ENCODE measurements around the gene DOK5. TPM values are rescaled to one million over a fixed set of nuclear protein-coding genes. Genes with fewer than 3 reads are reported as not detected.

The DOK5 gene
- total RNA-seq, 6 experiments from 2014 or later, result 0.14 TPM; not detected in 5

- no peaks in the 10 kb centered on the region for H3K27me3 Mint-ChIP-seq (ENCODE audit: insufficient read depth)
- no peak for DNase-seq
- H3K9me3 Mint-ChIP-seq, result peaks cover 18% of the 10 kb centered on the region
- H3K36me3 Mint-ChIP-seq (ENCODE audit: low read depth), result no peaks in the 10 kb centered on the region
- no peak overlapping the region for H3K27ac Mint-ChIP-seq
- TF ChIP-seq CTCF (IDR thresholded peaks at IDR 0.05), result no peak
- no peak overlapping the region for H3K4me3 Mint-ChIP-seq
- H3K4me1 Mint-ChIP-seq (ENCODE audit: low read depth), result no peaks in the 10 kb centered on the region
Measured at GRCh38 chr20:54512694-54513093, 37.3 kb downstream of the DOK5 start.

- H3K27me3 Mint-ChIP-seq (ENCODE audit: insufficient read depth), result no peaks in the 10 kb centered on the region
- no peak overlapping the region for H3K4me3 Mint-ChIP-seq
- H3K4me1 Mint-ChIP-seq (ENCODE audit: low read depth), result no peaks in the 10 kb centered on the region
- no peak for TF ChIP-seq CTCF (IDR thresholded peaks at IDR 0.05)
- H3K27ac Mint-ChIP-seq, result no peak overlapping the region
- peaks cover 16% of the 10 kb centered on the region for H3K9me3 Mint-ChIP-seq
- no peaks in the 10 kb centered on the region for H3K36me3 Mint-ChIP-seq (ENCODE audit: low read depth)
- DNase-seq, result no peak
Measured at GRCh38 chr20:54514028-54514607, 38.7 kb downstream of the DOK5 start.

- no peak for DNase-seq
- H3K9me3 Mint-ChIP-seq, result peaks cover 13% of the 10 kb centered on the region
- H3K27me3 Mint-ChIP-seq (ENCODE audit: insufficient read depth), result no peaks in the 10 kb centered on the region
- TF ChIP-seq CTCF (IDR thresholded peaks at IDR 0.05), result no peak
- no peaks in the 10 kb centered on the region for H3K4me1 Mint-ChIP-seq (ENCODE audit: low read depth)
- H3K4me3 Mint-ChIP-seq, result no peak overlapping the region
- no peaks in the 10 kb centered on the region for H3K36me3 Mint-ChIP-seq (ENCODE audit: low read depth)
- no peak overlapping the region for H3K27ac Mint-ChIP-seq
Measured at GRCh38 chr20:54515793-54516628, 40.6 kb downstream of the DOK5 start.

GRCh38 chr20:54517241-54517975, 42.0 kb downstream of the DOK5 start:
- Mint-ChIP-seq H3K27ac (no peak overlapping the region), H3K9me3 (peaks cover 17% of the 10 kb centered on the region), H3K4me3 (no peak overlapping the region), H3K27me3 (ENCODE audit: insufficient read depth) (no peaks in the 10 kb centered on the region), H3K36me3 (ENCODE audit: low read depth) (no peaks in the 10 kb centered on the region), H3K4me1 (ENCODE audit: low read depth) (no peaks in the 10 kb centered on the region)
- no peak for TF ChIP-seq CTCF (IDR thresholded peaks at IDR 0.05)
- no peak for DNase-seq

GRCh38 chr20:54524849-54525248, 49.5 kb downstream of the DOK5 start:
- DNase-seq, result no peak
- Mint-ChIP-seq H3K4me3 (no peak overlapping the region), H3K9me3 (peaks cover 37% of the 10 kb centered on the region), H3K27me3 (ENCODE audit: insufficient read depth) (no peaks in the 10 kb centered on the region), H3K36me3 (ENCODE audit: low read depth) (no peaks in the 10 kb centered on the region), H3K27ac (no peak overlapping the region), H3K4me1 (ENCODE audit: low read depth) (no peaks in the 10 kb centered on the region)
- no peak for TF ChIP-seq CTCF (IDR thresholded peaks at IDR 0.05)
